Measurements from ENCODE around the gene BPIFB1.

- TF ChIP-seq CTCF (IDR thresholded peaks at IDR 0.05): no peak
- no peak for TF ChIP-seq POLR2A (IDR thresholded peaks at IDR 0.05)
Measured at GRCh38 chr20:33316343-33316742, 33.3 kb downstream of the BPIFB1 start.
